Neural cell (in vitro differentiated cells): ENCODE data around the gene TENT4A. TPM values are rescaled to one million over a fixed set of nuclear protein-coding genes. Genes with fewer than 3 reads are reported as not detected.
A peak's percentile ranks its signal among the peaks of the same experiment; 100 is the strongest.

ENCODE experiments used
- H2AFZ ChIP-seq: fragments of 200-600, 300-800 bp; sonication (generic), shearing (Covaris generic); 2 replicates; pipeline ENCODE4 v1.6.0; 2014; ENCODE audit warnings: low read depth, mild to moderate bottlenecking, antibody characterized with exemption, low read length, moderate library complexity
- H3F3A ChIP-seq: fragments of 200-600 bp; shearing (Covaris generic); 2 replicates; pipeline ENCODE4 v1.6.1; 2016; ENCODE audit warnings: mild to moderate bottlenecking, moderate library complexity, mixed read lengths, antibody characterized with exemption, low read length; ENCODE audit not compliant: insufficient read depth, poor library complexity, severe bottlenecking
- H3K27ac ChIP-seq: fragments of 200-600, 300-800 bp; sonication (generic), shearing (Covaris generic); 2 replicates; pipeline ENCODE4 v1.5.1; 2014; ENCODE audit warnings: mild to moderate bottlenecking, low read length, moderate library complexity
- H3K27me3 ChIP-seq: fragments of 300-800, 200-600 bp; sonication (generic), shearing (Covaris generic); 2 replicates; pipeline ENCODE4 v1.6.0; 2014; ENCODE audit warnings: mild to moderate bottlenecking, low read depth, low read length, moderate library complexity; ENCODE audit not compliant: insufficient read depth
- H3K36me3 ChIP-seq: fragments of 300-800, 200-600 bp; sonication (generic), shearing (Covaris generic); 2 replicates; pipeline ENCODE4 v1.5.1; 2014; ENCODE audit warnings: mild to moderate bottlenecking, antibody characterized with exemption, low read length, moderate library complexity; ENCODE audit not compliant: insufficient read depth
- H3K4me2 ChIP-seq: fragments of 300-800, 200-600 bp; sonication (generic), shearing (Covaris generic); 2 replicates; pipeline ENCODE4 v1.6.0; 2014; ENCODE audit warnings: mild to moderate bottlenecking, low read length
- H3K4me3 ChIP-seq: fragments of 300-800, 200-600 bp; sonication (generic), shearing (Covaris generic); 2 replicates; pipeline ENCODE4 v1.5.1; 2014; ENCODE audit warnings: mild to moderate bottlenecking, low read length, moderate library complexity
- H3K79me2 ChIP-seq: fragments of 200-600 bp; shearing (Covaris generic); replicated peaks from 2 replicates; pipeline ENCODE4 v1.6.0; 2014; ENCODE audit warnings: mild to moderate bottlenecking, low read length, moderate library complexity; ENCODE audit not compliant: insufficient read depth
- H3K9ac ChIP-seq: fragments of 300-800, 200-600 bp; sonication (generic), shearing (Covaris generic); 2 replicates; pipeline ENCODE4 v1.6.1; 2016; ENCODE audit warnings: mild to moderate bottlenecking, low read length, mixed read lengths
- H3K9me2 ChIP-seq: fragments of 200-600 bp; shearing (Covaris generic); 2 replicates; pipeline ENCODE4 v1.6.1; 2016; ENCODE audit warnings: mild to moderate bottlenecking, low read length, mixed read lengths; ENCODE audit not compliant: insufficient read depth
- H3K9me3 ChIP-seq: fragments of 200-600, 300-800 bp; sonication (generic), shearing (Covaris generic); 2 replicates; pipeline ENCODE4 v1.6.1; 2016; ENCODE audit warnings: mild to moderate bottlenecking, mixed run types, low read length, moderate library complexity, mixed read lengths
- H4K20me1 ChIP-seq: fragments of 200-600 bp; shearing (Covaris generic); 2 replicates; pipeline ENCODE4 v1.6.1; 2016; ENCODE audit warnings: mild to moderate bottlenecking, mixed run types; ENCODE audit not compliant: insufficient read depth
- EP300 ChIP-seq: fragments of 450-650 bp; conservative IDR thresholded peaks from 2 replicates; pipeline ENCODE4 v1.6.1; 2014; ENCODE audit warnings: antibody characterized with exemption, mild to moderate bottlenecking, moderate library complexity; ENCODE audit not compliant: poor library complexity, severe bottlenecking
- EZH2 ChIP-seq: fragments of 200-600, 300-800 bp; shearing (Covaris generic), sonication (generic); IDR thresholded peaks from 2 replicates; pipeline ENCODE4 v1.6.1; 2014; ENCODE audit warnings: antibody characterized with exemption, low read length, borderline replicate concordance, mild to moderate bottlenecking; ENCODE audit not compliant: insufficient read depth, poor library complexity, severe bottlenecking
- MXI1 ChIP-seq: fragments of 450-650 bp; conservative IDR thresholded peaks from 2 replicates; pipeline ENCODE4 v1.6.1; 2014; ENCODE audit warnings: antibody characterized with exemption, mild to moderate bottlenecking; ENCODE audit not compliant: poor library complexity, severe bottlenecking
- POLR2AphosphoS5 ChIP-seq: IDR thresholded peaks from 2 replicates; pipeline ENCODE4 v1.6.1; 2012
- RAD21 ChIP-seq: fragments of 450-650 bp; conservative IDR thresholded peaks from 2 replicates; pipeline ENCODE4 v1.6.1; 2014; ENCODE audit warnings: antibody characterized with exemption, mild to moderate bottlenecking, moderate library complexity
- SMC3 ChIP-seq: fragments of 450-650 bp; conservative IDR thresholded peaks from 2 replicates; pipeline ENCODE4 v1.6.1; 2014; ENCODE audit warnings: antibody characterized with exemption, mild to moderate bottlenecking, moderate library complexity; ENCODE audit not compliant: poor library complexity
- TAF1 ChIP-seq: IDR thresholded peaks from 2 replicates; pipeline ENCODE4 v1.6.1; 2012; ENCODE audit warnings: low read depth
- polyA plus RNA-seq: library from polyadenylated mRNA; depleted of rRNA; stranded (reverse); fragments of >200 nt; gene quantifications from 2 replicates; pipeline ENCODE4 v1.2.3, GENCODE V29; 2014
- TF ChIP-seq, protein P1 (sequence below): IDR thresholded peaks from 2 replicates; pipeline ENCODE4 v1.6.1; 2012; ENCODE audit warnings: borderline replicate concordance
- TF ChIP-seq, protein P2 (sequence below): fragments of 450-650 bp; IDR thresholded peaks from 2 replicates; pipeline ENCODE4 v1.5.1; 2014; ENCODE audit warnings: antibody characterized with exemption, mild to moderate bottlenecking, moderate library complexity; ENCODE audit not compliant: poor library complexity, severe bottlenecking

The TENT4A gene
- polyA plus RNA-seq, 1 donor from 2014 or later: 12.1 TPM

DNA sequence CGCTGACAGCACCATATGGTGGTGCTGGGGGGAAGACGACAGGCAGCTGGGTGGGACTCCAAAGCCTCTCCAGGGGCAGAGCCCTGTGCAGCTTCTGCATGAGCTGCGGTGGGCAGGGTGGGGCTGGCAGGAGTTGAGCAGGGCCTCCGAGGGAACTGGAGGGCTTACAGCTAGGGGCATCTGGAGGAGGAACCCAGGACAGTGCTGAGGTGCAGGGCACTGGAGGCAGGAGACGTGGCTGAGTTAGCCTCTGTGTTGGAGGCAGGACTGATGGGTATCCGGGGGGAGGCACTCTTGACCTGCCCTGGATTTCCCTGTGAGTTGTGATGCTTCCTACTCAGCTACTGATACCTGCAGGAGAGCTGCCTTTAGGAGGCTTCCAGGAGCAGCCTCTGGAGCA lies 45.0 kb downstream of the TENT4A start:
- Histone ChIP-seq H3K4me3 (no peak overlapping the region), H3K9me3 (no peaks in the 10 kb centered on the region), H3F3A (no peaks in the 10 kb centered on the region), H3K9me2 (no peaks in the 10 kb centered on the region), H3K36me3 (no peaks in the 10 kb centered on the region), H3K79me2 (no peaks in the 10 kb centered on the region), H4K20me1 (no peaks in the 10 kb centered on the region), H3K9ac (no peak overlapping the region), H2AFZ (no peak overlapping the region), H3K27ac (no peak overlapping the region), H3K27me3 (no peaks in the 10 kb centered on the region), H3K4me2 (no peak overlapping the region)
- TF ChIP-seq POLR2AphosphoS5: peak; percentile 9
- TF ChIP-seq EZH2: no peak

DNA sequence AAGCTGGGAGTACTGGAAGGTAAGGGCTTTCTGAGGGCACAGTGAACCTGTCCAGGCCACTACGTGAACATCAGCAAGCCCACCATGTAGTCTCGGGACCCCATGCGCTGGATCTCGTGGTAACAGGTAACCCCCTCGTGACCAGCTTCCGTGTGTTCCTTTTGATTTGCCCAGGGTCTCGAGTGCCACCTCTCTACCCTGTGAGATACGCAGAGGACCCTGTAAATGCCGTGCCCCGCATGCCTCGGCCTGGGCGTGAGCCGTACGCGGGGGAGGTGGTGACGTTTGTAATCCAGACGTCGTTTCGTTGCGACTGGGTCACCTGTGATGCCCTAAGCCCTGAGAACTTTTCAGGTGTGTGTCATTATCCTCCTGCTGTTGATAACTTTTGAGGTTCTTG lies 45.5 kb downstream of the TENT4A start:
- H3K36me3 ChIP-seq: no peaks in the 10 kb centered on the region
- TF ChIP-seq EZH2 (no peak), TAF1 (no peak), MXI1 (no peak), EP300 (no peak), RAD21 (no peak), SMC3 (no peak), POLR2AphosphoS5 (no peak)
- TF ChIP-seq, protein P1, sequence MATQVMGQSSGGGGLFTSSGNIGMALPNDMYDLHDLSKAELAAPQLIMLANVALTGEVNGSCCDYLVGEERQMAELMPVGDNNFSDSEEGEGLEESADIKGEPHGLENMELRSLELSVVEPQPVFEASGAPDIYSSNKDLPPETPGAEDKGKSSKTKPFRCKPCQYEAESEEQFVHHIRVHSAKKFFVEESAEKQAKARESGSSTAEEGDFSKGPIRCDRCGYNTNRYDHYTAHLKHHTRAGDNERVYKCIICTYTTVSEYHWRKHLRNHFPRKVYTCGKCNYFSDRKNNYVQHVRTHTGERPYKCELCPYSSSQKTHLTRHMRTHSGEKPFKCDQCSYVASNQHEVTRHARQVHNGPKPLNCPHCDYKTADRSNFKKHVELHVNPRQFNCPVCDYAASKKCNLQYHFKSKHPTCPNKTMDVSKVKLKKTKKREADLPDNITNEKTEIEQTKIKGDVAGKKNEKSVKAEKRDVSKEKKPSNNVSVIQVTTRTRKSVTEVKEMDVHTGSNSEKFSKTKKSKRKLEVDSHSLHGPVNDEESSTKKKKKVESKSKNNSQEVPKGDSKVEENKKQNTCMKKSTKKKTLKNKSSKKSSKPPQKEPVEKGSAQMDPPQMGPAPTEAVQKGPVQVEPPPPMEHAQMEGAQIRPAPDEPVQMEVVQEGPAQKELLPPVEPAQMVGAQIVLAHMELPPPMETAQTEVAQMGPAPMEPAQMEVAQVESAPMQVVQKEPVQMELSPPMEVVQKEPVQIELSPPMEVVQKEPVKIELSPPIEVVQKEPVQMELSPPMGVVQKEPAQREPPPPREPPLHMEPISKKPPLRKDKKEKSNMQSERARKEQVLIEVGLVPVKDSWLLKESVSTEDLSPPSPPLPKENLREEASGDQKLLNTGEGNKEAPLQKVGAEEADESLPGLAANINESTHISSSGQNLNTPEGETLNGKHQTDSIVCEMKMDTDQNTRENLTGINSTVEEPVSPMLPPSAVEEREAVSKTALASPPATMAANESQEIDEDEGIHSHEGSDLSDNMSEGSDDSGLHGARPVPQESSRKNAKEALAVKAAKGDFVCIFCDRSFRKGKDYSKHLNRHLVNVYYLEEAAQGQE: no peak
- TF ChIP-seq, protein P2, sequence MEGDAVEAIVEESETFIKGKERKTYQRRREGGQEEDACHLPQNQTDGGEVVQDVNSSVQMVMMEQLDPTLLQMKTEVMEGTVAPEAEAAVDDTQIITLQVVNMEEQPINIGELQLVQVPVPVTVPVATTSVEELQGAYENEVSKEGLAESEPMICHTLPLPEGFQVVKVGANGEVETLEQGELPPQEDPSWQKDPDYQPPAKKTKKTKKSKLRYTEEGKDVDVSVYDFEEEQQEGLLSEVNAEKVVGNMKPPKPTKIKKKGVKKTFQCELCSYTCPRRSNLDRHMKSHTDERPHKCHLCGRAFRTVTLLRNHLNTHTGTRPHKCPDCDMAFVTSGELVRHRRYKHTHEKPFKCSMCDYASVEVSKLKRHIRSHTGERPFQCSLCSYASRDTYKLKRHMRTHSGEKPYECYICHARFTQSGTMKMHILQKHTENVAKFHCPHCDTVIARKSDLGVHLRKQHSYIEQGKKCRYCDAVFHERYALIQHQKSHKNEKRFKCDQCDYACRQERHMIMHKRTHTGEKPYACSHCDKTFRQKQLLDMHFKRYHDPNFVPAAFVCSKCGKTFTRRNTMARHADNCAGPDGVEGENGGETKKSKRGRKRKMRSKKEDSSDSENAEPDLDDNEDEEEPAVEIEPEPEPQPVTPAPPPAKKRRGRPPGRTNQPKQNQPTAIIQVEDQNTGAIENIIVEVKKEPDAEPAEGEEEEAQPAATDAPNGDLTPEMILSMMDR: no peak
- H3K9me2 ChIP-seq: no peaks in the 10 kb centered on the region
- H3K79me2 ChIP-seq: no peaks in the 10 kb centered on the region
- H3K4me2 ChIP-seq: no peak overlapping the region
- H3K9ac ChIP-seq: no peak overlapping the region
- H4K20me1 ChIP-seq: no peaks in the 10 kb centered on the region
- H3K9me3 ChIP-seq: no peaks in the 10 kb centered on the region
- H2AFZ ChIP-seq: no peak overlapping the region
- no peaks in the 10 kb centered on the region for H3F3A ChIP-seq
- no peak overlapping the region for H3K27ac ChIP-seq
- H3K4me3 ChIP-seq: no peak overlapping the region
- H3K27me3 ChIP-seq: no peaks in the 10 kb centered on the region

DNA sequence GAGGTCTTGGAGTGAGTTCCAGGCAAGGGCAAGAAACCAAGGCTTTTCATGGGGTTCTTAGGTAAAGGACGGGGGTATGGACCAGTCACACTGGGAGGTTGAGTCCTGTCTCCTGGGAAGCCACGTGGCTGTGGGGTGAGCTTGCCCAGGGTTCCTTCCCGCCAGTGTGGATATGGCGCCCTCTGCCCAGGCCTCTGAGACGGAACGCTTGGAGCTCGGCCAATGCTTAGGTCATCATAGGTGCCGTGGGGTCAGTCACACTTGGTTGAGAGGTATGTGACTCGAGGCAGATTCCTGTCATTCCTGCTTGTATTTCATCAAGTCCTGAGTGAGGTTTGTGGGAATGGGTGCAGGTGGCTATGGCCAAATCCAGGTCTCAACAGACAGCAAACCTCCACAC lies 46.2 kb downstream of the TENT4A start:
- TF ChIP-seq, protein P2: no peak
- TF ChIP-seq EZH2: no peak
- no peak for TF ChIP-seq POLR2AphosphoS5
- no peak for TF ChIP-seq TAF1
- no peak for TF ChIP-seq SMC3
- no peak for TF ChIP-seq MXI1
- TF ChIP-seq EP300: no peak
- no peak for TF ChIP-seq RAD21
- TF ChIP-seq, protein P1: no peak
- H2AFZ ChIP-seq: no peak overlapping the region
- no peak overlapping the region for H3K4me2 ChIP-seq
- no peaks in the 10 kb centered on the region for H3K79me2 ChIP-seq
- no peaks in the 10 kb centered on the region for H3K36me3 ChIP-seq
- H4K20me1 ChIP-seq: no peaks in the 10 kb centered on the region
- H3K9ac ChIP-seq: no peak overlapping the region
- no peaks in the 10 kb centered on the region for H3F3A ChIP-seq
- H3K9me2 ChIP-seq: no peaks in the 10 kb centered on the region
- no peak overlapping the region for H3K4me3 ChIP-seq
- no peaks in the 10 kb centered on the region for H3K27me3 ChIP-seq
- no peak overlapping the region for H3K27ac ChIP-seq
- no peaks in the 10 kb centered on the region for H3K9me3 ChIP-seq
